HepG2 (cell line): ENCODE data around the gene TBX6. TPM values are rescaled to one million over a fixed set of nuclear protein-coding genes. Genes with fewer than 3 reads are reported as not detected.

Experiments
- ARID3A ChIP-seq: IDR thresholded peaks from 2 replicates; pipeline ENCODE4 v1.6.1; 2012; ENCODE audit warnings: low read depth, low read length, improper control_type of control experiment
- ELF4 ChIP-seq: sonication (generic); formaldehyde crosslinking; IDR thresholded peaks from 2 replicates; pipeline ENCODE4 v1.5.0; 2020; ENCODE audit warnings: missing genetic modification reagents, mild to moderate bottlenecking, moderate library complexity, borderline replicate concordance
- HNF1A ChIP-seq, 2 experiments: sonication (generic) in 1 of 2; formaldehyde crosslinking in 1 of 2; IDR thresholded peaks; 2 replicates each; pipeline versions ENCODE4 v1.4.0 to v1.6.1; 2016 to 2020; ENCODE audit warnings: borderline replicate concordance in 1 of 2, low read depth in 1 of 2, mild to moderate bottlenecking in 1 of 2, missing genetic modification reagents in 1 of 2
- HNF4A ChIP-seq: sonication (generic); formaldehyde crosslinking; IDR thresholded peaks from 2 replicates; pipeline ENCODE4 v1.4.0; 2020; ENCODE audit warnings: missing genetic modification reagents
- RARG ChIP-seq: sonication (generic); formaldehyde crosslinking; IDR thresholded peaks from 2 replicates; pipeline ENCODE4 v1.4.0; 2020; ENCODE audit warnings: low read depth, mild to moderate bottlenecking, missing genetic modification reagents
- RELA ChIP-seq: sonication (generic); formaldehyde crosslinking; IDR thresholded peaks from 2 replicates; pipeline ENCODE4 v1.4.0; 2020; ENCODE audit warnings: missing genetic modification reagents
- SIX1 ChIP-seq: sonication (generic); formaldehyde crosslinking; IDR thresholded peaks from 2 replicates; pipeline ENCODE4 v1.4.0; 2020; ENCODE audit warnings: missing genetic modification reagents, borderline replicate concordance
- SOX13 ChIP-seq, 3 experiments: fragments of 450-650 bp in 1 of 3; sonication (generic) in 1 of 3; formaldehyde crosslinking in 1 of 3; IDR thresholded peaks in 2 of 3; conservative IDR thresholded peaks in 1 of 3; 2 replicates each; pipeline versions ENCODE4 v1.5.0 to v1.6.1; 2016 to 2020; ENCODE audit warnings: antibody characterized with exemption in 1 of 3, mild to moderate bottlenecking in 1 of 3, missing compliant biosample characterization in 1 of 3, missing genetic modification reagents in 1 of 3, moderate library complexity in 1 of 3
- ZBTB1 ChIP-seq: sonication (generic); formaldehyde crosslinking; IDR thresholded peaks from 2 replicates; pipeline ENCODE4 v1.4.0; 2020; ENCODE audit warnings: missing genetic modification reagents, borderline replicate concordance
- ZBTB21 ChIP-seq: sonication (generic); formaldehyde crosslinking; IDR thresholded peaks from 2 replicates; pipeline ENCODE4 v1.4.0; 2020; ENCODE audit warnings: missing genetic modification reagents
- ZBTB26 ChIP-seq: IDR thresholded peaks from 2 replicates; pipeline ENCODE4 v1.6.1; 2016; ENCODE audit warnings: missing compliant biosample characterization, missing genetic modification reagents, borderline replicate concordance
- ZNF33A ChIP-seq: sonication (generic); formaldehyde crosslinking; IDR thresholded peaks from 2 replicates; pipeline ENCODE4 v1.5.1; 2020; ENCODE audit warnings: missing genetic modification reagents, mild to moderate bottlenecking, moderate library complexity, borderline replicate concordance
- ZNF674 ChIP-seq: sonication (generic); formaldehyde crosslinking; IDR thresholded peaks from 2 replicates; pipeline ENCODE4 v1.5.0; 2020; ENCODE audit warnings: low read depth, mild to moderate bottlenecking, missing genetic modification reagents
- ZNF788 ChIP-seq: sonication (generic); formaldehyde crosslinking; IDR thresholded peaks from 2 replicates; pipeline ENCODE4 v1.5.0; 2020; ENCODE audit warnings: mild to moderate bottlenecking, missing genetic modification reagents, borderline replicate concordance
- polyA plus RNA-seq, 8 experiments: library from polyadenylated mRNA; depleted of rRNA in 3 of 8; stranded (reverse) in 7 of 8; unstranded in 1 of 8; fragments of >200 nt; fragmentation: Illumina TruSeq in 4 of 8; extraction: Trizol in 4 of 8; gene quantifications; 2 replicates each; pipeline versions ENCODE4 v1.2.1 to v1.2.3, GENCODE V29; 2011 to 2016; ENCODE audit warnings: low read depth in 4 of 8, missing spikeins in 1 of 8, mixed read lengths in 1 of 8; ENCODE audit not compliant: insufficient read depth in 1 of 8
- total RNA-seq, 5 experiments: library from RNA; depleted of rRNA; stranded (reverse); fragments of >200 nt; fragmentation: Illumina TruSeq; extraction: Trizol; gene quantifications; 2 replicates each; pipeline ENCODE4 v1.2.3, GENCODE V29; 2016; ENCODE audit warnings: low read depth in 1 of 5

The TBX6 gene
- total and polyA plus RNA-seq, 2 of the 13 experiments (the other 11 are each of a cell fraction or from before 2014, with no cell fraction given): 0.24 to 0.42 TPM

- peak; percentile 77 for TF ChIP-seq ZNF788 (CRISPR knock-in tag)
- no peak for TF ChIP-seq ZNF674 (CRISPR knock-in tag)
- TF ChIP-seq RARG (CRISPR knock-in tag): no peak
- TF ChIP-seq ZBTB26 (CRISPR knock-in tag): peak; percentile 41; the same call in 1 of the 2 replicates
- TF ChIP-seq ARID3A: peak; percentile 88; the same call in 1 of the 2 replicates
- TF ChIP-seq SOX13 (IDR thresholded peaks at IDR 0.05): peak; percentile 59; the same call in 1 of the 2 replicates
- TF ChIP-seq SOX13 (CRISPR knock-in tag; conservative IDR thresholded peaks at IDR 0.05 in 1 of 2, IDR thresholded peaks at IDR 0.05 in 1 of 2): peak in 1 of 2 experiments; percentile 94; a peak in 2 of 4 replicates
- TF ChIP-seq HNF1A (IDR thresholded peaks at IDR 0.05; ENCODE audit: low read depth): peak; percentile 66
- peak; percentile 35; the same call in 1 of the 2 replicates for TF ChIP-seq HNF1A (CRISPR knock-in tag; IDR thresholded peaks at IDR 0.05; ENCODE audit: borderline replicate concordance)
- peak; percentile 100 for TF ChIP-seq ZNF33A
- no peak for TF ChIP-seq ZBTB1 (CRISPR knock-in tag)
- peak; percentile 97 for TF ChIP-seq HNF4A (CRISPR knock-in tag)
- peak; percentile 93 for TF ChIP-seq SIX1
- peak; percentile 67 for TF ChIP-seq ZBTB21 (CRISPR knock-in tag)
- TF ChIP-seq RELA (CRISPR knock-in tag): no peak
- peak; percentile 80; the same call in 1 of the 2 replicates for TF ChIP-seq ELF4 (CRISPR knock-in tag)
Observed at GRCh38 chr16:30139583-30140481, 48.1 kb upstream of the TBX6 start (continued).
